ENCODE results near the gene CCL7.

CCL7 gene

GRCh38 chr17:34249061-34249460 lies 21.0 kb upstream of the CCL7 start:
- no peak for TF ChIP-seq CTCF (conservative IDR thresholded peaks at IDR 0.05)
- H3K27ac ChIP-seq: no peak overlapping the region

GRCh38 chr17:34249478-34249877 lies 20.5 kb upstream of the CCL7 start:
- no peak overlapping the region for H3K27ac ChIP-seq

GRCh38 chr17:34251186-34251585 lies 18.8 kb upstream of the CCL7 start:
- TF ChIP-seq CTCF (conservative IDR thresholded peaks at IDR 0.05): no peak
- no peak overlapping the region for H3K27ac ChIP-seq

More at GRCh38 chr17:34249478-34249877, 20.5 kb upstream of the CCL7 start:
- TF ChIP-seq CTCF (conservative IDR thresholded peaks at IDR 0.05): no peak

GRCh38 chr17:34252095-34252443 lies 18.0 kb upstream of the CCL7 start:
- H3K27ac ChIP-seq: peak overlapping the region; percentile 37; the same call in 1 of the 2 replicates
- TF ChIP-seq CTCF (conservative IDR thresholded peaks at IDR 0.05): no peak

GRCh38 chr17:34252444-34253138 lies 17.4 kb upstream of the CCL7 start:
- H3K27ac ChIP-seq: peak overlapping the region; percentile 37; the same call in 1 of the 2 replicates
- no peak for TF ChIP-seq CTCF (conservative IDR thresholded peaks at IDR 0.05)

- H3K27ac ChIP-seq: peak overlapping the region; percentile 37; the same call in 1 of the 2 replicates
- TF ChIP-seq CTCF (conservative IDR thresholded peaks at IDR 0.05): no peak
Measured at GRCh38 chr17:34253139-34253525, 16.9 kb upstream of the CCL7 start.

GRCh38 chr17:34254146-34254545 lies 15.9 kb upstream of the CCL7 start:
- no peak for TF ChIP-seq CTCF (conservative IDR thresholded peaks at IDR 0.05)
- peak overlapping the region; percentile 69 for H3K27ac ChIP-seq

Data from VCaP (cell line).